HepG2 (cell line): ENCODE data around the gene GNB3. TPM values are rescaled to one million over a fixed set of nuclear protein-coding genes. Genes with fewer than 3 reads are reported as not detected.

Source experiments
- ARID2 ChIP-seq: sonication (generic); formaldehyde crosslinking; IDR thresholded peaks from 2 replicates; pipeline ENCODE4 v1.8.1; 2022; ENCODE audit warnings: mild to moderate bottlenecking, missing genetic modification reagents, borderline replicate concordance
- BCLAF1 ChIP-seq: fragments of 450-650 bp; IDR thresholded peaks from 2 replicates; pipeline ENCODE4 v1.6.1; 2017; ENCODE audit warnings: mild to moderate bottlenecking
- CBX1 ChIP-seq: IDR thresholded peaks from one replicate; pipeline ENCODE4 v1.6.1; 2016; ENCODE audit warnings: antibody characterized with exemption, low read depth
- FUBP1 ChIP-seq: sonication (generic); formaldehyde crosslinking; IDR thresholded peaks from 2 replicates; pipeline ENCODE4 v1.5.1; 2020; ENCODE audit warnings: missing genetic modification reagents, mild to moderate bottlenecking, borderline replicate concordance
- GATAD1 ChIP-seq: IDR thresholded peaks from 2 replicates; pipeline ENCODE4 v1.6.1; 2016; ENCODE audit warnings: missing genetic modification reagents, missing compliant biosample characterization
- MAX ChIP-seq: IDR thresholded peaks from 2 replicates; pipeline ENCODE4 v1.6.1; 2012; ENCODE audit warnings: inconsistent platforms
- NR2F6 ChIP-seq, 2 experiments: IDR thresholded peaks; 2 replicates each; pipeline ENCODE4 v1.6.1; 2016; ENCODE audit warnings: antibody characterized with exemption in 1 of 2, mild to moderate bottlenecking in 1 of 2
- PHF5A ChIP-seq: IDR thresholded peaks from one replicate; pipeline ENCODE4 v1.6.1; 2018; ENCODE audit warnings: low read depth, missing genetic modification reagents; ENCODE audit not compliant: unreplicated experiment
- RARG ChIP-seq: sonication (generic); formaldehyde crosslinking; IDR thresholded peaks from 2 replicates; pipeline ENCODE4 v1.4.0; 2020; ENCODE audit warnings: low read depth, mild to moderate bottlenecking, missing genetic modification reagents
- REPIN1 ChIP-seq: sonication (generic); formaldehyde crosslinking; IDR thresholded peaks from 2 replicates; pipeline ENCODE4 v1.8.0; 2022; ENCODE audit warnings: missing genetic modification reagents, low read depth, mild to moderate bottlenecking, borderline replicate concordance
- TBX2 ChIP-seq: sonication (generic); formaldehyde crosslinking; IDR thresholded peaks from 2 replicates; pipeline ENCODE4 v1.5.0; 2020; ENCODE audit warnings: missing genetic modification reagents, mild to moderate bottlenecking, borderline replicate concordance
- UBTF ChIP-seq: sonication (generic); formaldehyde crosslinking; IDR thresholded peaks from 2 replicates; pipeline ENCODE4 v1.4.0; 2020; ENCODE audit warnings: mild to moderate bottlenecking, missing genetic modification reagents
- ZFP37 ChIP-seq: sonication (generic); formaldehyde crosslinking; IDR thresholded peaks from 2 replicates; pipeline ENCODE4 v1.4.0; 2020; ENCODE audit warnings: missing genetic modification reagents, borderline replicate concordance
- ZNF383 ChIP-seq: sonication (generic); formaldehyde crosslinking; IDR thresholded peaks from 2 replicates; pipeline ENCODE4 v1.4.0; 2020; ENCODE audit warnings: missing genetic modification reagents, mild to moderate bottlenecking, borderline replicate concordance
- ZNF672 ChIP-seq: sonication (generic); formaldehyde crosslinking; IDR thresholded peaks from 2 replicates; pipeline ENCODE4 v1.8.1; 2022; ENCODE audit warnings: missing genetic modification reagents
- ZNF7 ChIP-seq: IDR thresholded peaks from 2 replicates; pipeline ENCODE4 v1.6.1; 2016; ENCODE audit warnings: missing biosample characterization, missing genetic modification reagents
- ZNF724P ChIP-seq: sonication (generic); formaldehyde crosslinking; IDR thresholded peaks from 2 replicates; pipeline ENCODE4 v1.8.0; 2022; ENCODE audit warnings: missing genetic modification reagents, borderline replicate concordance
- ZNF878 ChIP-seq: sonication (generic); formaldehyde crosslinking; IDR thresholded peaks from 2 replicates; pipeline ENCODE4 v1.8.1; 2023; ENCODE audit warnings: mild to moderate bottlenecking, missing genetic modification reagents, moderate library complexity
- ZZZ3 ChIP-seq: sonication (generic); formaldehyde crosslinking; IDR thresholded peaks from 2 replicates; pipeline ENCODE4 v1.4.0; 2020; ENCODE audit warnings: missing genetic modification reagents, mild to moderate bottlenecking, borderline replicate concordance
- polyA plus RNA-seq, 8 experiments: library from polyadenylated mRNA; depleted of rRNA in 3 of 8; stranded (reverse) in 7 of 8; unstranded in 1 of 8; fragments of >200 nt; fragmentation: Illumina TruSeq in 4 of 8; extraction: Trizol in 4 of 8; gene quantifications; 2 replicates each; pipeline versions ENCODE4 v1.2.1 to v1.2.3, GENCODE V29; 2011 to 2016; ENCODE audit warnings: low read depth in 4 of 8, missing spikeins in 1 of 8, mixed read lengths in 1 of 8; ENCODE audit not compliant: insufficient read depth in 1 of 8
- total RNA-seq, 5 experiments: library from RNA; depleted of rRNA; stranded (reverse); fragments of >200 nt; fragmentation: Illumina TruSeq; extraction: Trizol; gene quantifications; 2 replicates each; pipeline ENCODE4 v1.2.3, GENCODE V29; 2016; ENCODE audit warnings: low read depth in 1 of 5

Gene GNB3
- total and polyA plus RNA-seq, 2 of the 13 experiments (the other 11 are each of a cell fraction or from before 2014, with no cell fraction given) = 1.3 to 3.6 TPM

GRCh38 chr12:6851153-6851920 lies 10.6 kb downstream of the GNB3 start, which contains the start of gene CDCA3 (continued):
- 0 out of 2 replicates have a peak, but pooled peaks have one; percentile 1 for TF ChIP-seq TBX2
- no peak for TF ChIP-seq FUBP1 (CRISPR knock-in tag)
- no peak for TF ChIP-seq PHF5A (CRISPR knock-in tag)
- peak; percentile 78 for TF ChIP-seq ZNF724P (CRISPR knock-in tag)
- peak; percentile 86 for TF ChIP-seq GATAD1 (CRISPR knock-in tag)
- no peak for TF ChIP-seq ZNF7 (CRISPR knock-in tag)
- peak; percentile 42; the same call in 1 of the 2 replicates for TF ChIP-seq ZFP37 (CRISPR knock-in tag)
- 0 out of 2 replicates have a peak, but pooled peaks have one; percentile 19 for TF ChIP-seq ZNF383 (CRISPR knock-in tag)
- no peak for TF ChIP-seq BCLAF1
- 0 out of 2 replicates have a peak, but pooled peaks have one; percentile 73 for TF ChIP-seq ZNF878 (CRISPR knock-in tag)
- TF ChIP-seq NR2F6 (IDR thresholded peaks at IDR 0.05) = no peak
- no peak for TF ChIP-seq NR2F6 (CRISPR knock-in tag; IDR thresholded peaks at IDR 0.05)
- no peak for TF ChIP-seq RARG
- peak; percentile 10 for TF ChIP-seq CBX1
- no peak for TF ChIP-seq UBTF (CRISPR knock-in tag)
- TF ChIP-seq ZZZ3 (CRISPR knock-in tag) = 0 out of 2 replicates have a peak, but pooled peaks have one; percentile 16
- peak; percentile 81 for TF ChIP-seq MAX
- peak; percentile 74; the same call in 1 of the 2 replicates for TF ChIP-seq ARID2
- TF ChIP-seq REPIN1 = peak; percentile 48; the same call in 1 of the 2 replicates
- TF ChIP-seq ZNF672 = no peak
